Activated CD4-positive, alpha-beta T cell treated with anti-CD3 and anti-CD28 coated beads for 48 hours (primary cell): Measurements from ENCODE around the gene LYRM1.
"Not testable (repeated sequence)": the region's sequence is repeated elsewhere in the genome, so short reads cannot be mapped to it uniquely, and the experiment has no call there.

Experiments used
- DNase-seq: peaks from one replicate; pipeline ENCODE4 v3.0.0-alpha.2; 2020

Gene LYRM1

GRCh38 chr16:20903899-20904506 lies 3.4 kb downstream of the LYRM1 start:
- DNase-seq, result no peak

GRCh38 chr16:20904507-20905081 lies 4.0 kb downstream of the LYRM1 start:
- DNase-seq, result peak; percentile 27

- no peak for DNase-seq
Measured at GRCh38 chr16:20905576-20905975, 5.0 kb downstream of the LYRM1 start.

GRCh38 chr16:20906341-20907255 lies 6.0 kb downstream of the LYRM1 start:
- no peak for DNase-seq

GRCh38 chr16:20910781-20911321 lies 10.3 kb downstream of the LYRM1 start:
- no peak for DNase-seq

GRCh38 chr16:20911361-20911760 lies 10.8 kb downstream of the LYRM1 start:
- no peak for DNase-seq

- DNase-seq, result no peak
Measured at GRCh38 chr16:20916289-20916688, 15.7 kb downstream of the LYRM1 start.

- no peak for DNase-seq
Measured at GRCh38 chr16:20916942-20917341, 16.4 kb downstream of the LYRM1 start.

GRCh38 chr16:20918486-20919239 lies 18.1 kb downstream of the LYRM1 start:
- DNase-seq, result no peak

GRCh38 chr16:20920091-20920490 lies 19.5 kb downstream of the LYRM1 start:
- DNase-seq, result no peak

- DNase-seq, result no peak
Measured at GRCh38 chr16:20920799-20921198, 20.2 kb downstream of the LYRM1 start.

- DNase-seq, result no peak
Measured at GRCh38 chr16:20923876-20924275, 23.3 kb downstream of the LYRM1 start.

- DNase-seq, result no peak
Measured at GRCh38 chr16:20925751-20926150, 25.2 kb downstream of the LYRM1 start.

GRCh38 chr16:20928774-20929411 lies 28.3 kb downstream of the LYRM1 start:
- DNase-seq, result no peak

GRCh38 chr16:20929676-20930364 lies 29.2 kb downstream of the LYRM1 start:
- not testable (repeated sequence) for DNase-seq

- DNase-seq, result no peak
Measured at GRCh38 chr16:20930365-20930690, 29.8 kb downstream of the LYRM1 start.

- no peak for DNase-seq
Measured at GRCh38 chr16:20931066-20931600, 30.6 kb downstream of the LYRM1 start.

- DNase-seq, result no peak
Measured at GRCh38 chr16:20933589-20933988, 33.0 kb downstream of the LYRM1 start.

- DNase-seq, result no peak
Measured at GRCh38 chr16:20937736-20938135, 37.2 kb downstream of the LYRM1 start.

- peak; percentile 36 for DNase-seq
Measured at GRCh38 chr16:20938426-20938825, 37.9 kb downstream of the LYRM1 start.

GRCh38 chr16:20939611-20940010 lies 39.0 kb downstream of the LYRM1 start:
- DNase-seq, result no peak
